HCT116 (cell line): ENCODE data around the gene GNAO1. TPM values are rescaled to one million over a fixed set of nuclear protein-coding genes. Genes with fewer than 3 reads are reported as not detected.

Experiments
- ATAC-seq: fragments of 200-7000 bp; cut with Tn5 transposase; 2 replicates; pipeline ENCODE4 v1.9.1; 2020; ENCODE audit warnings: mild to moderate bottlenecking, moderate library complexity
- BruUV-seq: library from RNA; stranded (reverse); fragments of 400-500 nt; replicated peaks from 2 replicates; lab custom pipeline; 2021; lab: Mats Ljungman, UMichigan
- CTCF ChIA-PET: fragments of 300-600 bp; sonication (Branson Sonifier 250); formaldehyde crosslinking; loops from one replicate; lab custom pipeline; 2021; ENCODE audit warnings: antibody characterized with exemption; lab: Charles Lee
- POLR2A ChIA-PET: fragments of 300-600, 350-600 bp; sonication (Branson Sonifier 250); formaldehyde crosslinking; loops from one replicate; lab custom pipeline; 2021; ENCODE audit warnings: antibody characterized with exemption; lab: Charles Lee
- RAD21 ChIA-PET, 2 experiments: fragments of 300-600 bp; sonication (Branson Sonifier 250); formaldehyde crosslinking; loops; one replicate each; lab custom pipeline; 2023; ENCODE audit warnings: low total read pairs in 2 of 2; ENCODE audit not compliant: uncharacterized antibody in 2 of 2, unreplicated experiment in 2 of 2, low non-redundant PET in 1 of 2; lab: Charles Lee
- DNase-seq: peaks from one replicate; pipeline ENCODE4 v3.0.0-alpha.2; 2010; ENCODE audit warnings: low read depth, low spot score
- H2AFZ ChIP-seq: fragments of 200-600 bp; shearing (Covaris generic), sonication (generic); 2 replicates; pipeline ENCODE4 v1.6.1; 2017; ENCODE audit warnings: low read depth, mixed run types, mixed read lengths, antibody characterized with exemption, low read length; ENCODE audit not compliant: poor library complexity, severe bottlenecking
- H3K27ac ChIP-seq: 2 replicates; pipeline ENCODE4 v1.5.1; 2012; ENCODE audit warnings: low read depth, low read length
- H3K27me3 ChIP-seq: fragments of 200-600 bp; sonication (generic); 2 replicates; pipeline ENCODE4 v1.6.1; 2016; ENCODE audit warnings: mixed run types, low read length, mixed read lengths; ENCODE audit not compliant: insufficient read depth
- H3K36me3 ChIP-seq, 2 experiments: fragments of 200-500 bp in 1 of 2; fragments of 200-600 bp in 1 of 2; sonication (Bioruptor generic) in 1 of 2; sonication (generic) in 1 of 2; 2 replicates each; pipeline versions ENCODE4 v1.5.1 to v1.6.1; 2014 to 2016; ENCODE audit warnings: low read length in 2 of 2, inconsistent platforms in 1 of 2, mixed read lengths in 1 of 2, mixed run types in 1 of 2; ENCODE audit not compliant: insufficient read depth in 2 of 2, control insufficient read depth in 1 of 2
- H3K4me1 ChIP-seq, 2 experiments: fragments of 200-600 bp in 1 of 2; sonication (generic) in 1 of 2; 2 replicates each; pipeline versions ENCODE4 v1.5.1 to v1.6.1; 2012 to 2017; ENCODE audit warnings: low read length in 2 of 2, inconsistent platforms in 1 of 2, mild to moderate bottlenecking in 1 of 2, mixed read lengths in 1 of 2, mixed run types in 1 of 2, moderate library complexity in 1 of 2; ENCODE audit not compliant: insufficient read depth in 2 of 2, control insufficient read depth in 1 of 2
- H3K4me2 ChIP-seq: fragments of 200-600 bp; sonication (generic); 2 replicates; pipeline ENCODE4 v1.6.1; 2017; ENCODE audit warnings: mixed run types, low read length, mixed read lengths
- H3K4me3 ChIP-seq, 2 experiments: fragments of 200-600 bp in 1 of 2; sonication (generic) in 1 of 2; replicated peaks in 1 of 2; 2 replicates each; pipeline ENCODE4 v1.5.1; 2011 to 2016; ENCODE audit warnings: low read length in 2 of 2, control low read depth in 1 of 2, low read depth in 1 of 2, mild to moderate bottlenecking in 1 of 2, mixed read lengths in 1 of 2, mixed run types in 1 of 2
- H3K79me2 ChIP-seq: fragments of 200-600 bp; sonication (generic); 2 replicates; pipeline ENCODE4 v1.6.1; 2017; ENCODE audit warnings: mild to moderate bottlenecking, mixed run types, low read length, moderate library complexity, mixed read lengths; ENCODE audit not compliant: insufficient read depth
- H3K9ac ChIP-seq: fragments of 200-600 bp; sonication (generic); 2 replicates; pipeline ENCODE4 v1.6.1; 2016; ENCODE audit warnings: low read length, mixed read lengths
- H3K9me2 ChIP-seq: fragments of 200-600 bp; sonication (generic), shearing (Covaris generic); 2 replicates; pipeline ENCODE4 v1.6.1; 2017; ENCODE audit warnings: mixed run types, mild to moderate bottlenecking, moderate library complexity; ENCODE audit not compliant: insufficient read depth
- H3K9me3 ChIP-seq, 2 experiments: fragments of 200-500 bp in 1 of 2; fragments of 200-600 bp in 1 of 2; sonication (Bioruptor generic) in 1 of 2; sonication (generic) in 1 of 2; 2 replicates each; pipeline ENCODE4 v1.6.1; 2014 to 2017; ENCODE audit warnings: low read length in 2 of 2, mixed read lengths in 2 of 2, inconsistent platforms in 1 of 2, low read depth in 1 of 2, mild to moderate bottlenecking in 1 of 2, mixed run types in 1 of 2, moderate library complexity in 1 of 2; ENCODE audit not compliant: control insufficient read depth in 1 of 2, insufficient read depth in 1 of 2
- H4K20me1 ChIP-seq: fragments of 200-600 bp; sonication (generic), shearing (Covaris generic); 2 replicates; pipeline ENCODE4 v1.6.1; 2017; ENCODE audit warnings: mixed run types, mild to moderate bottlenecking, moderate library complexity; ENCODE audit not compliant: insufficient read depth
- CBX3 ChIP-seq: IDR thresholded peaks from 2 replicates; pipeline ENCODE4 v1.6.1; 2012; ENCODE audit warnings: low read depth
- CTCF ChIP-seq, 3 experiments: fragments of 200-600 bp in 1 of 3; sonication (generic) in 1 of 3; IDR thresholded peaks in 2 of 3; conservative IDR thresholded peaks in 1 of 3; 2 replicates each; pipeline ENCODE4 v1.5.1; 2012 to 2017; ENCODE audit warnings: low read depth in 2 of 3, low read length in 2 of 3, antibody characterized with exemption in 1 of 3, borderline replicate concordance in 1 of 3, control low read depth in 1 of 3, mild to moderate bottlenecking in 1 of 3, mixed read lengths in 1 of 3, mixed run types in 1 of 3, moderate library complexity in 1 of 3; ENCODE audit not compliant: insufficient read depth in 1 of 3
- EGR1 ChIP-seq: IDR thresholded peaks from 2 replicates; pipeline ENCODE4 v1.6.1; 2012; ENCODE audit warnings: low read depth
- ELF1 ChIP-seq: IDR thresholded peaks from 2 replicates; pipeline ENCODE4 v1.6.1; 2012; ENCODE audit warnings: low read depth, borderline replicate concordance
- EZH2 ChIP-seq: fragments of 200-600 bp; sonication (generic); IDR thresholded peaks from 2 replicates; pipeline ENCODE4 v1.6.1; 2017; ENCODE audit warnings: antibody characterized with exemption, mixed run types
- FOSL1 ChIP-seq: IDR thresholded peaks from 2 replicates; pipeline ENCODE4 v1.6.1; 2012; ENCODE audit warnings: low read depth
- MAX ChIP-seq: IDR thresholded peaks from 2 replicates; pipeline ENCODE4 v1.6.1; 2012
- POLR2A ChIP-seq: IDR thresholded peaks from 2 replicates; pipeline ENCODE4 v1.7.0; 2011; ENCODE audit warnings: borderline replicate concordance; ENCODE audit not compliant: insufficient read depth, insufficient read length; ENCODE audit errors: extremely low read depth
- RAD21 ChIP-seq: IDR thresholded peaks from 2 replicates; pipeline ENCODE4 v1.6.1; 2012; ENCODE audit warnings: low read depth, mild to moderate bottlenecking
- SIN3A ChIP-seq: IDR thresholded peaks from 2 replicates; pipeline ENCODE4 v1.6.1; 2012; ENCODE audit warnings: low read depth
- SP1 ChIP-seq: IDR thresholded peaks from 2 replicates; pipeline ENCODE4 v1.6.1; 2012; ENCODE audit warnings: low read depth
- SRF ChIP-seq: IDR thresholded peaks from 2 replicates; pipeline ENCODE4 v1.6.1; 2012; ENCODE audit warnings: low read depth
- ZBTB33 ChIP-seq: IDR thresholded peaks from 2 replicates; pipeline ENCODE4 v1.6.1; 2011; ENCODE audit warnings: mild to moderate bottlenecking, low read length, moderate library complexity; ENCODE audit not compliant: insufficient replicate concordance; ENCODE audit errors: extremely low read depth
- ZFX ChIP-seq: fragments of 450-650 bp; IDR thresholded peaks from 2 replicates; pipeline ENCODE4 v1.6.1; 2017
- ZNF274 ChIP-seq: fragments of 200-500 bp; sonication (Bioruptor generic); IDR thresholded peaks from 2 replicates; pipeline ENCODE4 v1.6.1; 2014; ENCODE audit warnings: mild to moderate bottlenecking, low read depth, low read length, inconsistent platforms
- intact Hi-C: fragments of 100-400 bp; cut with micrococcal nuclease; formaldehyde crosslinking; loops from 2 replicates; pipeline ENCODE4 v1.10.0; 2022
- total RNA-seq: library from RNA; stranded (reverse); gene quantifications from one replicate; pipeline ENCODE4 v1.2.1, GENCODE V29; 2021; ENCODE audit not compliant: unreplicated experiment

The GNAO1 gene
- total RNA-seq, 1 experiment from 2014 or later, result 0.12 TPM

- RAD21 ChIA-PET, result no interaction called here
- Histone ChIP-seq H4K20me1 (no peaks in the 10 kb centered on the region), H3K9me3 (no peaks in the 10 kb centered on the region), H3K36me3 (no peaks in the 10 kb centered on the region), H3K4me1 (no peaks in the 10 kb centered on the region), H3K27me3 (peaks cover 44% of the 10 kb centered on the region), H3K4me3 (no peak overlapping the region), H3K27ac (no peak overlapping the region), H3K9me2 (no peaks in the 10 kb centered on the region), H2AFZ (no peak overlapping the region), H3K9ac (no peak overlapping the region), H3K4me2 (no peak overlapping the region), H3K79me2 (no peaks in the 10 kb centered on the region)
- no peak for DNase-seq
- TF ChIP-seq MAX (no peak), RAD21 (no peak), SRF (no peak), ZFX (no peak), ELF1 (no peak), CTCF (IDR thresholded peaks at IDR 0.05 in 2 of 3, conservative IDR thresholded peaks at IDR 0.05 in 1 of 3; ENCODE audit: borderline replicate concordance in 1 of 3, insufficient read depth in 1 of 3, low read depth in 2 of 3, low read length in 2 of 3) (no peak), POLR2A (no peak), SP1 (no peak), FOSL1 (no peak), SIN3A (no peak), ZNF274 (no peak), EGR1 (no peak), CBX3 (no peak), ZBTB33 (no peak), EZH2 (no peak)
- no peak for ATAC-seq
- CTCF ChIA-PET, result no interaction called here
- POLR2A ChIA-PET, result no interaction called here
- no TSS peak for BruUV-seq
- intact Hi-C loops, result no loop called here
These were observed 83.1 kb downstream of the GNAO1 start for GRCh38 chr16:56274369-56274768.
